ENCODE data around the gene HAPSTR1.
"Not testable (repeated sequence)": the region's sequence is repeated elsewhere in the genome, so short reads cannot be mapped to it uniquely, and the experiment has no call there.

HAPSTR1 gene

DNA sequence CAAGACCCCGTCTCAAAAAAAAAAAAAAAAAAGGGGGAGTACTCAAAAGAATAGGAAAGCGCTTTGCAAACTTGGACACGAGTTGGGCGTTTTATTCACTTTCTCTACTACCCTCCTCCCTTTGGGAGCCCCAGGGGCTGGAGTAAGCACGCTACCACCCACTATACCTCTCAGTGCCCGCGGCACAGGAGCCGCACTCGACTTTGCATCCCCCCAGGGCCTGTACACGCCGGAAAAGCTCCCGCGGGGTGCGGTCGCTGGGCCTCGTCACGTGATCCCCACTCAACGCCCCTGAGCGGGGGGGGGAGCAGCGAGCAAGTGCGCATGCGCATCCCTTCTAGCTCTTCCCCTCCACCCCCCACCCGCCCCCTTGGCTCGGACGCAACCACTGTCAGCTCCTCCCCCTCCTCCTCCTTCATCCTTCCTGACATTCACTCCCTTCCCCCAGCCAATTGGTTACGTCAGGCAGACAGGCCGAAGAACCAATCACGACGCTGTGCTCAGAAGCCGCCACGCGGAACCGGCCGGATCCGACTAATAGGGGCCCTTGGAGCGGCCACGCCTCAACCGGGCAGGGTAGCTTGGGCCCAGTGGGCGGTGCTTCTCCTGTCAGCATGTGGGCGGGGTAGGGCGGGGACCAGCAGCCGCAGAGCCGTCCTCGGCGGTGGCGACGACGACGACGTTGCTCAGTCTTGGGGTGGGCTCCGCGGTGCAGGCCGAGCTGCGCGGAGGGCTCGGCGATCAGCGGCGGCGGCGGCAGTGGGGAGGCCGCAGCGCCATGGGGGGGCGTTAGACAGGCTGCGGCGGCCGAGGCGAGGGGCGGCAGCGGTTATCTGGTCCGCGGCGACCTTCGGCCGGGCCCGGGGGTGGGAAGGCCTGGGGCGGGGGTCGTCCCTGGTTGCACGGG, at the start of gene HAPSTR1:
Gene HAPSTR1 (plus strand): TSS at position 685 of the 907 bp plus-strand sequence. CDS start 401 bp downstream, outside the sequence.
- peak; percentile 99 to 100 for DNase-seq

DNA sequence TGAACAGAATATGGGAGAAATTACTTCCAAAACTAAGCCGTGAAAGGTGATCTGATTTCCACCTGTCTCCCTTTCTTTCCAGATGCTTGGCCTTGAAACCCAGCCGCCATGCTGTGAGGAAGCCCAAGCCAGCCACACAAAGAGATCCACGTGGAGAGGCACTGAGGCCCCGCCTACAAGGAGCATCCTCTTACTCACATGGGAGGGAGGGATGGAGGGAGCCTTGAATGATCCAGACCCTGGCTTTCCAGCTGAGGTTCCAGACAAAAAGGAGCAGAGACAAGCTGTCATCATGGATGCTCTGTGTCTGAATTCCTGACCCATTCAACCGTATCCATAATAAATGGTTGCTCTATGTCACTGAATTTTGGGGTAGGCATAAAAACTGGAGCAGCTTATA, 48.9 kb upstream of the HAPSTR1 start:
- no peak for DNase-seq

GRCh38 chr16:9042964-9043680, 48.3 kb upstream of the HAPSTR1 start:
- no peak for DNase-seq

DNA sequence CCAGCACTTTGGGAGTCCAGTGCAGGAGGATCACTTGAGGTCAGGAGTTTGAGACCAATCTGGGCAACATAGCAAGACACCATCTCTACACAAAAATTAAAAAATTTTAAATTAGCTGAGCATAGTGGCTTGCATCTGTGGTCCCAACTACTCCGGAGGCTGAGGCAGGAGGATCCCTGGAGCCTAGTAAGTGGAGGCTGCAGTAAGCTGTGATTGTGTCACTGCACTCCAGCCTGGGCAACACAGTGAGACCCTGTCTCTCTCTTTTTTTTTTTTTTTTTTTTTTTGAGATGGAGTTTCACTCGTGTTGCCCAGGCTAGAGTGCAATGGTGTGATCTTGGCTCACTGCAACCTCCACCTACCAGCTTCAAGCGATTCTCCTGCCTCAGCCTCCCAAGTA, 45.9 kb upstream of the HAPSTR1 start:
- DNase-seq = not testable (repeated sequence)

DNA sequence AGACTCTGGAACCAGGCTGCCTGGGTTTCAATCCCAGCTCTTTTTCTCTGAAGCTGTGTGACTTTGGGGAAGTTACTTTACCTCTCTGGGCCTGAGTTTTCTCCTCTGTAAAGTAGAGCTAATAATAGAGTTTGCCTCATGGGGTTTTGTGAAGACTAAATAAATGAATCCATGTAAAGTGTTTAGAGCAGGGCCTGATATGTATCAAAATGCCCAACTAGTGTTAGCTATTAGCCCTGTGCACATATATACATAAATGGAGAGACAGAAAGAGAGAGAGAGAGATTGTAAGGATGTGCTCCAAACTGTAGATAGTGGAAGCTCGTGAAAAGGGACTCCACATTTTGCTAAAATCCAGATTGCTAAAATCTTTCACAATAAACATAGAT, 44.8 kb upstream of the HAPSTR1 start:
- no peak for DNase-seq

- DNase-seq = peak in 1 of 2 experiments; percentile 11
Observed at GRCh38 chr16:9047689-9048301, 43.6 kb upstream of the HAPSTR1 start.

- no peak for DNase-seq
Observed at GRCh38 chr16:9048302-9048700, 43.1 kb upstream of the HAPSTR1 start.

- DNase-seq = no peak
Observed at GRCh38 chr16:9049241-9049640, 42.2 kb upstream of the HAPSTR1 start.

DNA sequence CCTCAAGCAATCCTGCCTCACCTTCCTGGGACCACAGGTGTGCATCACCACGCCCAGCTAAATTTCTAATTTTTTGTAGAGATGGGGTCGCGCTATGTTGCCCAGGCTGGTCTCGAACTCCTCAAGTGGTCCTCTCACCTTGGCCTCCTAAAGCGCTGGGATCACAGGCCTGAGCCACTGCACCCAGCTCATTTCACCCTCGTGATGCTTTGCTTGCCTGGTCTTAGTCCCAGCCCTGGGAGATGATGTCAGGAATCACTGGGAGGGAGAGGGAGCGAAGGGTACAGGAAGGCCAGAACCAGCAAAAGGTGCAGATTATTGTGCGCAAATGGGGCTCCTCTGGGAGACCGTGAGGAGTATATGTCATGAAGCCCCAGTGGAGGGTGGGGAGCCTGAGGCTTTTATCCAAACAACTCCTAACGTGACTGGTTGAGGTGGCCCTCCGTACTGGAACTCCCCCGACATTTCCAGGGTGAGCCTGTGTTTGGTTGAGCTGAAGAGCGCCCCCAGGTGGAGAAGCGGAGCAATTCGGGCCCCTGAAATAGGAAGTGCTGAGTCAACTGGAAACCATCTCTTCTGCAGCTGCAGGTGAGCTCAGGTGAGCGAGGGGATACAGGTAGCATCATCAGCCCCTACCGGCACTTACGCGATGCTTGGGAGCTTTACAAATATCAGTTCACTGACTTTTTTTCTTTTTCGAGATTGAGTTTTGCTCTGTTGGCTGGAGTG, 41.2 kb upstream of the HAPSTR1 start:
- DNase-seq = peak in 1 of 2 experiments; percentile 5

GRCh38 chr16:9053006-9053601, 38.3 kb upstream of the HAPSTR1 start:
- DNase-seq = peak; percentile 50 to 68

GRCh38 chr16:9054460-9054859, 37.0 kb upstream of the HAPSTR1 start:
- no peak for DNase-seq

- DNase-seq = no peak
Observed at GRCh38 chr16:9055115-9055514, 36.3 kb upstream of the HAPSTR1 start.

DNA sequence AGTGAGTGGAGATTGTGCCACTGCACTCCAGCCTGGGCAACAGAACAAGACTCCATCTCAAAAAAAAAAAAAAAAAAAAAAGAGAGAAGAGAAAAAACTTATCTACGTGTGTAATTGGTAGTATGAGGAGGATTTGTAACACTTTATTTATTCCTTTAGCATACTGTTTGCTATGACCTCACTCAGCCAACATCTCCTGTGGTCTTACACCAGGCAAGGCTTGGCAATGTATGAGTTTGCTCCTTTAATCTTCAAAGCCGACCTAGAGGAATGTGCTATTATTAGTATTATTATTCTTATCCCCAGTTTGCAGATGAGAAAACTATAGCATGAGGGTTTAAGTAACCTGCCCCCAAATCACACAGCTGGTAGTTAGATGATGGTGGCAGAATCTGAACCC, 35.8 kb upstream of the HAPSTR1 start:
- DNase-seq = no peak

GRCh38 chr16:9056061-9056460, 35.4 kb upstream of the HAPSTR1 start:
- DNase-seq = no peak

DNA sequence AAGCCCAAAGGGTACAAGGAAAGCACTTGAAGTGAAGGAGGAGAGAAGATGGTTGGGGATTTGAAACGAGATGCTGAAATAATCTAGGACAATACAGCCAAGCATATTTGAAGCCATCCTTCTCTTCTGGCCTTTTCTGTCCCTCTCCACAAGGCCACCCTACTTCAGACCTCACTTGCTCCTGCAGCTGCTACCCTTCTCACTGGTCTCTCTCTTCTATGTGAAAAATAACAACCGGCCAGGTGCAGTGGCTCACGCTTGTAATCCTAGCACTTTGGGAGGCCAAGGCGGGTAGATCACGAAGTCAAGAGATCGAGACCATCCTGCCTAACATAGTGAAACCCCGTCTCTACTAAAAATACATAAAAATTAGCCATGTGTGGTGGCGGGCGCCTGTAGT, 33.2 kb upstream of the HAPSTR1 start:
- DNase-seq = no peak

GRCh38 chr16:9060225-9060624, 31.2 kb upstream of the HAPSTR1 start:
- no peak for DNase-seq

- no peak for DNase-seq
Observed at GRCh38 chr16:9061358-9061813, 30.1 kb upstream of the HAPSTR1 start.

DNA sequence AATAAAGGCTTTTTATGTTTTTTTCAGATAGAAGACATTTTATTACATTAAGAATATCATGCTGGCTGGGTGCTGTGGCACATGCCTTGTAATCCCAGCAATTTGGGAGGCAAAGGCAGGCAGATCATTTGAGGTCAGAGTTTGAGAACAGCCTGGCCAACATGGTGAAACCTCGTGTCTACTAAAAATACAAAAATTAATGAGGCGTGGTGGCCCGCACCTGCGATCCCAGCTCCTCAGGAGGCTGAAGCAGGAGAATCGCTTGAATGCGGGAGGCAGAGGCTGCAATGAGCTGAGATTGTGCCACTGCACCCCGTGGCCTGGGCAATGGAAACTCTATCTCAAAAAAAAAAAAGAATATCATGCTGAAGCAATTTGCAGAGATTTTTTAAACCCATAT, 29.1 kb upstream of the HAPSTR1 start:
- no peak for DNase-seq

DNA sequence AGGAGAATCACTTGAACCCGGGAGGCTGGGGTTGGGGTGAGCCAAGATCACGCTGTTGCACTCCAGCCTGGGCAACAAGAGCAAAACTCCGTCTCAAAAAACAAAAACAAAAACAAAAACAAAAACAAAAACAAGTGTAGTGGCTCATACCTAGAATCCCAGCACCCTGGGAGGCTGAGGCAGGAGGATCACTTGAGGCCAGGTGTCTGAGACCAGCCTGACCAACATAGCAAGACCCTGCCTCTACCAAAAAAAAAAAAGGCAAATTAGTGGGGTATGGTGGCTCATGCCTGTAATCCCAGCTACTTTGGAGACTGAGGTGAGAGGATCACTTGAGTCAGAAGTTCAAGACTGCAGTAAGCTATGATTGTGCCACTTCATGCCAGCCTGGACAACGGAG, 26.4 kb upstream of the HAPSTR1 start:
- no peak for DNase-seq

DNA sequence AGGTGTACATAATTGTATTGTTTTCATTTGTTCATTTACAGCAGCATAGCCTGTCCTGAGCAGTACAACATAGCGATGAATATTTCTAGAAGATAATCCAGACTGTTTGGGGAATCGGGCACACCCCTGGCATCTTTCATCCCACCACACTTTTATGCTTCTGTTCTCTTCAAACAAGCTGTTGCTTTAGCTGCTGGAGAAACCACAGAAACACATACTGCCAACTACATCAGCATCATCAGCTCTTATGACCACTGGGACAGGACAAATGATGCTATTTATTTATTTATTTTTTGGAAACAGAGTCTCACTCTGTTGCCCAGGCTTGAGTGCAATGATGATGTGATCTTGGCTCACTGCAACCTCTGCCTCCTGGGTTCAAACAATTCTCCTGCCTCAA, 22.6 kb upstream of the HAPSTR1 start:
- no peak for DNase-seq

DNA sequence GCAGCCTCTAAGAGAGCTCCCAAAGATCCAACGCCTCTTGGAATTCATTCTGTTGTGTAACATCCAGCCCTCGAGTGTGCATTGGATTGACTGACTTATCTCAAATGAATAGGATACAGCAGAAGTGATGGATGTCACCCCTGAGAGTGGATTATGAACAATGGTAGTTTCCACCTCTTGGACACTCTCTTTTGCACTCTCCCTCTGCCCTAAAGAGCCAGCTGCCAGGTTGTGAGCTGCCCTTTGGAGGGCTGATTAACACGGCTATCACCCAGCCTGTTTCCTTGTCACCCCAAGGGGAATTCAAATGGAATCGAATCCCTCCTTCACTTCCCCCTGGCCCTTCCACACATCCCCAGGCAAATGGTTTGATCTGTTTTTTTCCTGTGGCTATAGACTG, 21.2 kb upstream of the HAPSTR1 start:
- no peak for DNase-seq

DNA sequence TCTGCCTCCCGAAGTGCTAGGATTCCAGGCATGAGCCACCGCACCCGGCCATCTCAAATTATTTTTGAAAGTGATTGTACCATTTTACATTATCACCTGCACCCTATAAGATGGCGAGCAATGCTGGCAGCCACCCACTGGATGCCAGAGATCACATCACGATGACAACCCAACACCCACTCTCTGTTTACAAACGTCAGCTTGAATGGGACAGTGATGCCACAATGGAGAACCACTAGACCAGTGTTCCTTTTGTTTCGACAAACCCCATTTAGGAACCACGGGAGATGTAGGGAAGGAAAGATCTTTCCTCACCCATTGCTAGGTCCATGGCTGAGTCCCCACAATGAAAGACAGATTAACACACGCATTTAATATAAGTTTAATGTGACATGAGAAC, 20.1 kb upstream of the HAPSTR1 start:
- DNase-seq = no peak

Data from NCI-H526 (cell line).